AG10803 (cell line): ENCODE data around the gene CSF3R.

Experiments
- DNase-seq: peaks from one replicate; pipeline ENCODE4 v3.0.0; 2010; ENCODE audit warnings: low read depth
- H3K4me3 ChIP-seq: 2 replicates; pipeline ENCODE4 v1.5.1; 2011; ENCODE audit warnings: mild to moderate bottlenecking, low read length, control low read depth
- CTCF ChIP-seq: conservative IDR thresholded peaks from 2 replicates; pipeline ENCODE4 v1.5.1; 2011; ENCODE audit warnings: mild to moderate bottlenecking, low read length, control low read depth, inconsistent platforms

The CSF3R gene

GRCh38 chr1:36464605-36465393 is 17.9 kb downstream of the CSF3R start:
- TF ChIP-seq CTCF, result no peak
- DNase-seq, result peak; percentile 22
- H3K4me3 ChIP-seq, result peak overlapping the region; percentile 90

- no peak for TF ChIP-seq CTCF
- DNase-seq, result peak; percentile 93
- H3K4me3 ChIP-seq, result peak within 1 kb of the TSS; percentile 90
Measured at GRCh38 chr1:36463803-36464604, 18.7 kb downstream of the CSF3R start, which contains the start of gene MRPS15. Gene MRPS15, minus strand, starts transcription at chr1:36464384. Its CDS starts 109 bp downstream, at chr1:36464275.

GRCh38 chr1:36463463-36463802 is 19.3 kb downstream of the CSF3R start:
- no peak for TF ChIP-seq CTCF
- H3K4me3 ChIP-seq, result peak overlapping the region; percentile 90
- DNase-seq, result no peak

- DNase-seq, result no peak
- H3K4me3 ChIP-seq, result no peak overlapping the region
- TF ChIP-seq CTCF, result no peak
Measured at GRCh38 chr1:36458910-36459309, 23.8 kb downstream of the CSF3R start.

- no peak for DNase-seq
- no peak overlapping the region for H3K4me3 ChIP-seq
- TF ChIP-seq CTCF, result no peak
Measured at GRCh38 chr1:36457691-36458090, 25.0 kb downstream of the CSF3R start.

- no peak overlapping the region for H3K4me3 ChIP-seq
- TF ChIP-seq CTCF, result no peak
- no peak for DNase-seq
Measured at GRCh38 chr1:36456391-36456928, 26.3 kb downstream of the CSF3R start.

GRCh38 chr1:36455386-36455785 is 27.3 kb downstream of the CSF3R start:
- H3K4me3 ChIP-seq, result no peak overlapping the region
- no peak for TF ChIP-seq CTCF
- DNase-seq, result no peak
